Body of pancreas (tissue), 4 donors: ENCODE measurements around the gene SOX6. TPM values are rescaled to one million over a fixed set of nuclear protein-coding genes. Genes with fewer than 3 reads are reported as not detected.

ENCODE experiments used
- ATAC-seq: fragments of 150-250 bp; one replicate; pipeline ENCODE4 v1.9.1; 2016
- DNase-seq, 4 donors: peaks; one replicate each; pipeline ENCODE4 v3.0.0-alpha.2; 2019
- H3K27ac ChIP-seq, 4 donors: fragments of 200-600 bp; sonication (generic); 1 replicate in 3 of 4; 2 replicates in 1 of 4; pipeline versions ENCODE4 v1.5.1 to v1.6.1; 2016 to 2019; ENCODE audit warnings: mild to moderate bottlenecking in 1 of 4, mixed read lengths in 1 of 4, moderate library complexity in 1 of 4
- H3K27me3 ChIP-seq, 2 donors: fragments of 200-600 bp; sonication (generic); one replicate each; pipeline ENCODE4 v1.6.0; 2016; ENCODE audit warnings: mild to moderate bottlenecking in 1 of 2
- H3K36me3 ChIP-seq, 2 donors: fragments of 200-600 bp; sonication (generic); replicated peaks in 1 of 2; 2 replicates each; pipeline ENCODE4 v1.5.1; 2016; ENCODE audit warnings: low read depth in 2 of 2; ENCODE audit not compliant: insufficient read depth in 1 of 2
- H3K4me1 ChIP-seq: fragments of 200-600 bp; sonication (generic); one replicate; pipeline ENCODE4 v1.6.0; 2016
- H3K4me3 ChIP-seq, 2 donors: fragments of 200-600 bp; sonication (generic); 1 replicate in 1 of 2; 2 replicates in 1 of 2; pipeline ENCODE4 v1.5.1; 2016 to 2019
- H3K9me3 ChIP-seq, 3 donors: fragments of 200-600 bp; sonication (generic); 1 replicate in 2 of 3; 2 replicates in 1 of 3; pipeline ENCODE4 v1.5.1; 2016
- CTCF ChIP-seq, 7 experiments: fragments of 450-650 bp in 4 of 7; fragments of 200-600 bp in 3 of 7; sonication (generic) in 3 of 7; IDR thresholded peaks; one replicate each; pipeline ENCODE4 v1.5.1; 2016 to 2019; ENCODE audit warnings: antibody characterized with exemption in 7 of 7
- POLR2A ChIP-seq, 3 donors: fragments of 450-650 bp; IDR thresholded peaks; one replicate each; pipeline ENCODE4 v1.6.1; 2016; ENCODE audit warnings: antibody characterized with exemption in 3 of 3, mild to moderate bottlenecking in 2 of 3
- WGBS, 2 donors: methylation state at CpG; one replicate each; pipeline ENCODE4 v1.1.5; 2017; 5-methylcytosine and 5-hydroxymethylcytosine counted together
- intact Hi-C: fragments of 100-400 bp; cut with DNase I; formaldehyde crosslinking; loops from one replicate; pipeline ENCODE4 v1.15.1; 2023
- total RNA-seq, 2 donors: library from RNA; depleted of rRNA; stranded (reverse); fragments of >200 nt; gene quantifications; one replicate each; pipeline ENCODE4 v1.1.0, GENCODE V29; 2016

The SOX6 gene
- total RNA-seq, 2 donors from 2014 or later: 21.4 to 23.6 TPM

GRCh38 chr11:15969701-15970329 is 386.5 kb downstream of the SOX6 start:
- 54 to 55% methylated on average over 6 of the region's 6 CpGs for WGBS, 2 donors
- no peaks in the 10 kb centered on the region for H3K27me3 ChIP-seq
- peak overlapping the region in 3 of 4 donors; percentile 48 to 62 (median 50) for H3K27ac ChIP-seq
- intact Hi-C loops: no loop called here
- no peaks in the 10 kb centered on the region for H3K36me3 ChIP-seq
- no peaks in the 10 kb centered on the region for H3K9me3 ChIP-seq
- TF ChIP-seq CTCF (IDR thresholded peaks at IDR 0.05) (no peak), POLR2A (IDR thresholded peaks at IDR 0.05) (no peak)
- peaks cover 23% of the 10 kb centered on the region for H3K4me1 ChIP-seq
- DNase-seq: no peak
- H3K4me3 ChIP-seq: no peak overlapping the region
- ATAC-seq: no peak

GRCh38 chr11:15969281-15969680 is 387.1 kb downstream of the SOX6 start:
- peak; percentile 53 to 81 (median 72) for DNase-seq

GRCh38 chr11:15968461-15969130 is 387.8 kb downstream of the SOX6 start:
- Histone ChIP-seq H3K27me3 (no peaks in the 10 kb centered on the region), H3K9me3 (no peaks in the 10 kb centered on the region), H3K36me3 (no peaks in the 10 kb centered on the region), H3K27ac (peak overlapping the region in 3 of 4 donors; percentile 14 to 62 (median 32)), H3K4me3 (no peak overlapping the region), H3K4me1 (peaks cover 23% of the 10 kb centered on the region)
- intact Hi-C loops: no loop called here
- DNase-seq: no peak
- TF ChIP-seq CTCF (IDR thresholded peaks at IDR 0.05): no peak
- no peak for TF ChIP-seq POLR2A (IDR thresholded peaks at IDR 0.05)
- ATAC-seq: no peak
- WGBS, 2 donors: 77 to 82% methylated on average over 10 of the region's 10 CpGs

More at GRCh38 chr11:15969281-15969680, 387.1 kb downstream of the SOX6 start:
- peaks cover 23% of the 10 kb centered on the region for H3K4me1 ChIP-seq
- no peak overlapping the region for H3K4me3 ChIP-seq
- WGBS, 2 donors: 14 to 21% methylated on average over 4 of the region's 4 CpGs
- intact Hi-C loops: no loop called here
- ATAC-seq: peak; percentile 83
- H3K9me3 ChIP-seq: no peaks in the 10 kb centered on the region
- peak overlapping the region in 3 of 4 donors; percentile 48 to 62 (median 50) for H3K27ac ChIP-seq
- H3K27me3 ChIP-seq: no peaks in the 10 kb centered on the region
- no peaks in the 10 kb centered on the region for H3K36me3 ChIP-seq
- no peak for TF ChIP-seq CTCF (IDR thresholded peaks at IDR 0.05)
- peak in 1 of 3 donors; percentile 21 for TF ChIP-seq POLR2A (IDR thresholded peaks at IDR 0.05)

- no peak for TF ChIP-seq POLR2A (IDR thresholded peaks at IDR 0.05)
- no peak for TF ChIP-seq CTCF (IDR thresholded peaks at IDR 0.05)
- Histone ChIP-seq H3K27me3 (no peaks in the 10 kb centered on the region), H3K4me1 (peaks cover 23% of the 10 kb centered on the region), H3K4me3 (no peak overlapping the region), H3K36me3 (no peaks in the 10 kb centered on the region), H3K27ac (peak overlapping the region in 2 of 4 donors; percentile 14 to 62), H3K9me3 (no peaks in the 10 kb centered on the region)
- no peak for DNase-seq
- ATAC-seq: peak; percentile 30
- intact Hi-C loops: no loop called here
- 57 to 67% methylated on average over 2 of the region's 2 CpGs for WGBS, 2 donors
Measured at GRCh38 chr11:15967966-15968365, 388.4 kb downstream of the SOX6 start.
